HepG2 (cell line): ENCODE data around the gene FUOM. TPM values are rescaled to one million over a fixed set of nuclear protein-coding genes. Genes with fewer than 3 reads are reported as not detected.

Experiments used
- ARNTL ChIP-seq: sonication (generic); formaldehyde crosslinking; IDR thresholded peaks from 2 replicates; pipeline ENCODE4 v1.4.0; 2020; ENCODE audit warnings: mild to moderate bottlenecking, missing genetic modification reagents
- ETV6 ChIP-seq: sonication (generic); formaldehyde crosslinking; conservative IDR thresholded peaks from 2 replicates; pipeline ENCODE4 v1.4.0; 2020; ENCODE audit warnings: missing genetic modification reagents
- KDM1A ChIP-seq: IDR thresholded peaks from 2 replicates; pipeline ENCODE4 v1.6.1; 2016; ENCODE audit warnings: missing compliant biosample characterization
- KLF16 ChIP-seq, 2 experiments: sonication (generic) in 1 of 2; formaldehyde crosslinking in 1 of 2; IDR thresholded peaks; 2 replicates each; pipeline versions ENCODE4 v1.6.1 to v1.8.0; 2016 to 2023; ENCODE audit warnings: missing genetic modification reagents in 2 of 2, missing compliant biosample characterization in 1 of 2
- MATR3 ChIP-seq: sonication (generic); formaldehyde crosslinking; IDR thresholded peaks from 2 replicates; pipeline ENCODE4 v1.4.0; 2020; ENCODE audit warnings: missing genetic modification reagents
- MLLT10 ChIP-seq: sonication (generic); formaldehyde crosslinking; IDR thresholded peaks from 2 replicates; pipeline ENCODE4 v1.4.0; 2020; ENCODE audit warnings: missing genetic modification reagents
- RBM39 ChIP-seq: fragments of 200-400 bp; formaldehyde crosslinking; IDR thresholded peaks from one replicate; pipeline ENCODE4 v1.6.1; 2018; ENCODE audit warnings: antibody characterized with exemption, mild to moderate bottlenecking, low read depth, low read length; ENCODE audit not compliant: poor library complexity, severe bottlenecking
- RELA ChIP-seq: sonication (generic); formaldehyde crosslinking; IDR thresholded peaks from 2 replicates; pipeline ENCODE4 v1.4.0; 2020; ENCODE audit warnings: missing genetic modification reagents
- RXRB ChIP-seq: IDR thresholded peaks from 2 replicates; pipeline ENCODE4 v1.6.1; 2016; ENCODE audit warnings: borderline replicate concordance, missing genetic modification reagents, missing compliant biosample characterization
- SP140L ChIP-seq: sonication (generic); formaldehyde crosslinking; IDR thresholded peaks from 2 replicates; pipeline ENCODE4 v1.4.0; 2020; ENCODE audit warnings: missing genetic modification reagents, borderline replicate concordance
- TSC22D2 ChIP-seq: sonication (generic); formaldehyde crosslinking; IDR thresholded peaks from 2 replicates; pipeline ENCODE4 v1.5.1; 2020; ENCODE audit warnings: missing genetic modification reagents, mild to moderate bottlenecking, borderline replicate concordance
- ZBTB38 ChIP-seq: sonication (generic); formaldehyde crosslinking; IDR thresholded peaks from 2 replicates; pipeline ENCODE4 v1.5.1; 2020; ENCODE audit warnings: mild to moderate bottlenecking, missing genetic modification reagents
- ZFP36 ChIP-seq: fragments of 150-350 bp; IDR thresholded peaks from 2 replicates; pipeline ENCODE4 v1.6.1; 2018; ENCODE audit warnings: borderline replicate concordance, low read length, low read depth; ENCODE audit not compliant: partially characterized antibody
- ZFP90 ChIP-seq: sonication (generic); formaldehyde crosslinking; IDR thresholded peaks from 2 replicates; pipeline ENCODE4 v1.8.0; 2022; ENCODE audit warnings: missing genetic modification reagents, mild to moderate bottlenecking, inconsistent platforms, borderline replicate concordance
- ZNF124 ChIP-seq: sonication (generic); formaldehyde crosslinking; IDR thresholded peaks from 2 replicates; pipeline ENCODE4 v1.4.0; 2020; ENCODE audit warnings: missing genetic modification reagents
- ZNF207 ChIP-seq: fragments of 450-650 bp; IDR thresholded peaks from 2 replicates; pipeline ENCODE4 v1.6.1; 2016; ENCODE audit warnings: antibody characterized with exemption, borderline replicate concordance
- ZNF652 ChIP-seq: IDR thresholded peaks from 2 replicates; pipeline ENCODE4 v1.6.1; 2016; ENCODE audit warnings: low read depth, borderline replicate concordance
- ZNF660 ChIP-seq: sonication (generic); formaldehyde crosslinking; IDR thresholded peaks from 2 replicates; pipeline ENCODE4 v1.5.1; 2020; ENCODE audit warnings: mild to moderate bottlenecking, low read depth, missing genetic modification reagents, borderline replicate concordance
- ZNF703 ChIP-seq: sonication (generic); formaldehyde crosslinking; IDR thresholded peaks from 2 replicates; pipeline ENCODE4 v1.5.1; 2020; ENCODE audit warnings: missing genetic modification reagents, mild to moderate bottlenecking, moderate library complexity, borderline replicate concordance
- polyA plus RNA-seq, 8 experiments: library from polyadenylated mRNA; depleted of rRNA in 3 of 8; stranded (reverse) in 7 of 8; unstranded in 1 of 8; fragments of >200 nt; fragmentation: Illumina TruSeq in 4 of 8; extraction: Trizol in 4 of 8; gene quantifications; 2 replicates each; pipeline versions ENCODE4 v1.2.1 to v1.2.3, GENCODE V29; 2011 to 2016; ENCODE audit warnings: low read depth in 4 of 8, missing spikeins in 1 of 8, mixed read lengths in 1 of 8; ENCODE audit not compliant: insufficient read depth in 1 of 8
- total RNA-seq, 5 experiments: library from RNA; depleted of rRNA; stranded (reverse); fragments of >200 nt; fragmentation: Illumina TruSeq; extraction: Trizol; gene quantifications; 2 replicates each; pipeline ENCODE4 v1.2.3, GENCODE V29; 2016; ENCODE audit warnings: low read depth in 1 of 5
- TF ChIP-seq, protein P1 (sequence below): sonication (generic); formaldehyde crosslinking; IDR thresholded peaks from 2 replicates; pipeline ENCODE4 v1.4.0; 2020; ENCODE audit warnings: missing genetic modification reagents
- TF ChIP-seq, protein P2 (sequence below): sonication (generic); formaldehyde crosslinking; IDR thresholded peaks from 2 replicates; pipeline ENCODE4 v1.5.0; 2020; ENCODE audit warnings: missing genetic modification reagents, mild to moderate bottlenecking, borderline replicate concordance
- TF ChIP-seq, protein P3 (sequence below): sonication (generic); formaldehyde crosslinking; IDR thresholded peaks from 2 replicates; pipeline ENCODE4 v1.4.0; 2020; ENCODE audit warnings: mild to moderate bottlenecking, missing genetic modification reagents

Gene FUOM
- total and polyA plus RNA-seq, 2 of the 13 experiments (the other 11 are each of a cell fraction or from before 2014, with no cell fraction given): 27.5 to 60.4 TPM

DNA sequence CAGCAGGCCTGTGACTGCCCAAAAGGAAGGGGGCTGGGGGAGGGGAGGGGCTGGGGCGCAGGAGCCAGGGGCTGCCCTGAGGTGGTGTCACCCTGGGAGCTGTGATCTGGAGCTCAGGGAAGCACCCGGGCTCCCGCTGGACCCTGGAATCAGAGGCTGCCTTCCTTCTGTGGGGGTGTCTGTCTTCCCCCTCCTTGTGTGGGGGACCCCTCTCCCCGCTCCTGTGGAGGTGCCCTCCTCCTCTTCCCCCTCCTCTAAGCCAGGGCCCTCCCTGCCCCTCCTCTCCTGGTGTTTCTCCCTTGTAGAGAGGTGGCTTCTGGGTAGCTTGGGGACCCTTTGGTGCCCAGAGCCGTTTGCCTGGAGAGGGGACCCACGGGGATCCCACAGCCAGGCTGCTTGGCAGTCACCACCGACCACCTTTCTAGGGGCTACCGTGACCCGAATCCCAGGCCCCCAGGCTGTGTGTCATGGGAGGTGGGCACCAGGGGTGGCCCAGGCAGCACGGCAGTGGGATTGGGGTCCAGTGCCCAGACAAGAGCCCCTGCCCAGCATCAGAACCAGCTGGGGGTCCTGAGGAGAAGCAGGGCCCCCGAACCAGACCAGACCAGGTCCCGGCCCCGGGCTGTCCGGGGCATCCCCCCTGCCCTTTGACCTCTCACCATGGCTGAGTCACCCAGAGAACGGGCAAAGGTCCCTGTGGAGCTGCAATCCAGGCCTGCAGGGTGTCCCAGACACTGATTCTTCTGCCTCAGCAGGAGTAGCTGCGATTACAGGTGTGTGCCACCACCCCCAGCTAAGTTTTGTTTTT, 9.9 kb downstream of the FUOM start (continued):
- TF ChIP-seq ZNF652 (CRISPR knock-in tag) (peak; percentile 86), ARNTL (CRISPR knock-in tag) (no peak), RBM39 (peak; percentile 23), KLF16 (CRISPR knock-in tag; IDR thresholded peaks at IDR 0.05) (no peak), ZFP36 (no peak), ETV6 (CRISPR knock-in tag) (no peak), ZNF207 (no peak), MLLT10 (CRISPR knock-in tag) (no peak), KDM1A (CRISPR knock-in tag) (no peak), RELA (0 out of 2 replicates have a peak, but pooled peaks have one; percentile 73), ZFP90 (CRISPR knock-in tag) (no peak), ZNF703 (no peak; the same call in 1 of the 2 replicates), ZNF124 (CRISPR knock-in tag) (no peak), RXRB (peak; percentile 65), SP140L (CRISPR knock-in tag) (no peak), ZNF660 (CRISPR knock-in tag) (no peak), MATR3 (CRISPR knock-in tag) (no peak), ZBTB38 (CRISPR knock-in tag) (no peak), TSC22D2 (CRISPR knock-in tag) (no peak)
- TF ChIP-seq, protein P1, sequence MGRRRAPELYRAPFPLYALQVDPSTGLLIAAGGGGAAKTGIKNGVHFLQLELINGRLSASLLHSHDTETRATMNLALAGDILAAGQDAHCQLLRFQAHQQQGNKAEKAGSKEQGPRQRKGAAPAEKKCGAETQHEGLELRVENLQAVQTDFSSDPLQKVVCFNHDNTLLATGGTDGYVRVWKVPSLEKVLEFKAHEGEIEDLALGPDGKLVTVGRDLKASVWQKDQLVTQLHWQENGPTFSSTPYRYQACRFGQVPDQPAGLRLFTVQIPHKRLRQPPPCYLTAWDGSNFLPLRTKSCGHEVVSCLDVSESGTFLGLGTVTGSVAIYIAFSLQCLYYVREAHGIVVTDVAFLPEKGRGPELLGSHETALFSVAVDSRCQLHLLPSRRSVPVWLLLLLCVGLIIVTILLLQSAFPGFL: no peak
- TF ChIP-seq, protein P2, sequence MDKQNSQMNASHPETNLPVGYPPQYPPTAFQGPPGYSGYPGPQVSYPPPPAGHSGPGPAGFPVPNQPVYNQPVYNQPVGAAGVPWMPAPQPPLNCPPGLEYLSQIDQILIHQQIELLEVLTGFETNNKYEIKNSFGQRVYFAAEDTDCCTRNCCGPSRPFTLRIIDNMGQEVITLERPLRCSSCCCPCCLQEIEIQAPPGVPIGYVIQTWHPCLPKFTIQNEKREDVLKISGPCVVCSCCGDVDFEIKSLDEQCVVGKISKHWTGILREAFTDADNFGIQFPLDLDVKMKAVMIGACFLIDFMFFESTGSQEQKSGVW (CRISPR knock-in tag): no peak
- TF ChIP-seq, protein P3, sequence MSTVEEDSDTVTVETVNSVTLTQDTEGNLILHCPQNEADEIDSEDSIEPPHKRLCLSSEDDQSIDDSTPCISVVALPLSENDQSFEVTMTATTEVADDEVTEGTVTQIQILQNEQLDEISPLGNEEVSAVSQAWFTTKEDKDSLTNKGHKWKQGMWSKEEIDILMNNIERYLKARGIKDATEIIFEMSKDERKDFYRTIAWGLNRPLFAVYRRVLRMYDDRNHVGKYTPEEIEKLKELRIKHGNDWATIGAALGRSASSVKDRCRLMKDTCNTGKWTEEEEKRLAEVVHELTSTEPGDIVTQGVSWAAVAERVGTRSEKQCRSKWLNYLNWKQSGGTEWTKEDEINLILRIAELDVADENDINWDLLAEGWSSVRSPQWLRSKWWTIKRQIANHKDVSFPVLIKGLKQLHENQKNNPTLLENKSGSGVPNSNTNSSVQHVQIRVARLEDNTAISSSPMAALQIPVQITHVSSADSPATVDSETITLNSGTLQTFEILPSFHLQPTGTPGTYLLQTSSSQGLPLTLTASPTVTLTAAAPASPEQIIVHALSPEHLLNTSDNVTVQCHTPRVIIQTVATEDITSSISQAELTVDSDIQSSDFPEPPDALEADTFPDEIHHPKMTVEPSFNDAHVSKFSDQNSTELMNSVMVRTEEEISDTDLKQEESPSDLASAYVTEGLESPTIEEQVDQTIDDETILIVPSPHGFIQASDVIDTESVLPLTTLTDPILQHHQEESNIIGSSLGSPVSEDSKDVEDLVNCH: no peak
